GM23338 (cell line): Measurements from ENCODE around the gene AADACL3. TPM values are rescaled to one million over a fixed set of nuclear protein-coding genes. Genes with fewer than 3 reads are reported as not detected.

ENCODE experiments used
- ATAC-seq: fragments of 200-7000 bp; cut with Tn5 transposase; 3 replicates; pipeline ENCODE4 v1.9.1; 2020
- DNase-seq: peaks from one replicate; pipeline ENCODE4 v3.0.0-alpha.2; 2015; ENCODE audit warnings: low spot score
- H2AFZ ChIP-seq: fragments of 200-600 bp; sonication (generic); 2 replicates; pipeline ENCODE4 v1.8.0; 2016; ENCODE audit warnings: antibody characterized with exemption, mild to moderate bottlenecking, moderate library complexity
- H3F3A ChIP-seq: fragments of 200-600 bp; sonication (generic); replicated peaks from 2 replicates; pipeline ENCODE4 v1.8.0; 2017; ENCODE audit warnings: antibody characterized with exemption, mixed run types, low read depth
- H3K27ac ChIP-seq: fragments of 200-600 bp; sonication (generic); 2 replicates; pipeline ENCODE4 v1.6.1; 2016; ENCODE audit warnings: low read depth
- H3K27me3 ChIP-seq: fragments of 200-600 bp; sonication (generic); 2 replicates; pipeline ENCODE4 v1.8.0; 2016; ENCODE audit warnings: mild to moderate bottlenecking, mixed run types, moderate library complexity; ENCODE audit not compliant: insufficient read depth
- H3K36me3 ChIP-seq: fragments of 200-600 bp; sonication (generic); 2 replicates; pipeline ENCODE4 v1.8.0; 2016; ENCODE audit warnings: mild to moderate bottlenecking; ENCODE audit not compliant: insufficient read depth
- H3K4me1 ChIP-seq: fragments of 200-600 bp; sonication (generic); 2 replicates; pipeline ENCODE4 v1.8.0; 2016; ENCODE audit warnings: mild to moderate bottlenecking, moderate library complexity; ENCODE audit not compliant: insufficient read depth
- H3K4me2 ChIP-seq: fragments of 200-600 bp; sonication (generic); 2 replicates; pipeline ENCODE4 v1.7.1; 2017; ENCODE audit warnings: mixed run types
- H3K4me3 ChIP-seq: fragments of 200-600 bp; sonication (generic); 2 replicates; pipeline ENCODE4 v1.6.1; 2016; ENCODE audit warnings: mixed run types
- H3K79me2 ChIP-seq: fragments of 200-600 bp; sonication (generic); replicated peaks from 2 replicates; pipeline ENCODE4 v1.8.0; 2017; ENCODE audit warnings: mild to moderate bottlenecking; ENCODE audit not compliant: insufficient read depth
- H3K9me2 ChIP-seq: fragments of 200-600 bp; sonication (generic); 2 replicates; pipeline ENCODE4 v1.8.0; 2017; ENCODE audit not compliant: insufficient read depth
- H4K20me1 ChIP-seq: fragments of 200-600 bp; sonication (generic); replicated peaks from 2 replicates; pipeline ENCODE4 v1.8.0; 2017; ENCODE audit warnings: mild to moderate bottlenecking; ENCODE audit not compliant: insufficient read depth
- H3K27ac Mint-ChIP-seq: 2 replicates; pipeline ENCODE4 v1.8.0; 2020; ENCODE audit warnings: inconsistent platforms, mild to moderate bottlenecking, moderate library complexity, mixed read lengths
- H3K27me3 Mint-ChIP-seq: 3 replicates; pipeline ENCODE4 v1.8.0; 2022; ENCODE audit warnings: low read depth, mild to moderate bottlenecking, moderate library complexity, mixed read lengths, inconsistent platforms; ENCODE audit not compliant: insufficient read depth, poor library complexity
- H3K36me3 Mint-ChIP-seq: 3 replicates; pipeline ENCODE4 v1.8.0; 2021; ENCODE audit warnings: low read depth, mild to moderate bottlenecking, inconsistent platforms, moderate library complexity, mixed read lengths
- H3K4me1 Mint-ChIP-seq: 3 replicates; pipeline ENCODE4 v1.8.0; 2020; ENCODE audit warnings: mild to moderate bottlenecking, inconsistent platforms, mixed read lengths
- H3K4me3 Mint-ChIP-seq: 3 replicates; pipeline ENCODE4 v1.8.0; 2021; ENCODE audit warnings: moderate library complexity, mild to moderate bottlenecking, inconsistent platforms, mixed read lengths
- H3K9me3 Mint-ChIP-seq: 3 replicates; pipeline ENCODE4 v1.8.0; 2020; ENCODE audit warnings: moderate library complexity, mild to moderate bottlenecking, inconsistent platforms, mixed read lengths
- CREB1 ChIP-seq: fragments of 250-450 bp; sonication (Bioruptor Pico); IDR thresholded peaks from 2 replicates; pipeline ENCODE4 v1.5.0; 2020; ENCODE audit warnings: low read depth, mild to moderate bottlenecking, moderate library complexity
- CTCF ChIP-seq, 2 experiments: fragments of 200-600 bp in 1 of 2; sonication (generic) in 1 of 2; conservative IDR thresholded peaks; 2 replicates each; pipeline versions ENCODE4 v1.5.1 to v1.6.1; 2016 to 2017; ENCODE audit warnings: antibody characterized with exemption in 2 of 2, low read depth in 2 of 2, mild to moderate bottlenecking in 2 of 2, moderate library complexity in 1 of 2
- EZH2 ChIP-seq: fragments of 200-600 bp; sonication (generic); IDR thresholded peaks from one replicate; pipeline ENCODE4 v1.8.0; 2017; ENCODE audit warnings: antibody characterized with exemption, mild to moderate bottlenecking, low read depth; ENCODE audit not compliant: unreplicated experiment
- EZH2phosphoT487 ChIP-seq: fragments of 200-600 bp; sonication (generic); IDR thresholded peaks from one replicate; pipeline ENCODE4 v1.8.1; 2018; ENCODE audit warnings: antibody characterized with exemption; ENCODE audit not compliant: unreplicated experiment
- JUNB ChIP-seq: IDR thresholded peaks from one replicate; pipeline ENCODE4 v1.6.1; 2016; ENCODE audit warnings: antibody characterized with exemption; ENCODE audit not compliant: unreplicated experiment
- NANOG ChIP-seq: IDR thresholded peaks from 2 replicates; pipeline ENCODE4 v1.6.1; 2016; ENCODE audit warnings: antibody characterized with exemption, borderline replicate concordance
- POLR2AphosphoS5 ChIP-seq: IDR thresholded peaks from 2 replicates; pipeline ENCODE4 v1.6.1; 2016; ENCODE audit warnings: antibody characterized with exemption, low read depth
- STAT1 ChIP-seq: IDR thresholded peaks from one replicate; pipeline ENCODE4 v1.6.1; 2016; ENCODE audit warnings: antibody characterized with exemption; ENCODE audit not compliant: unreplicated experiment
- ZNF114 ChIP-seq: fragments of 250-450 bp; sonication (Bioruptor Pico); IDR thresholded peaks from 2 replicates; pipeline ENCODE4 v1.5.0; 2020; ENCODE audit warnings: mild to moderate bottlenecking, moderate library complexity
- ZNF331 ChIP-seq: fragments of 250-450 bp; sonication (Bioruptor Pico); IDR thresholded peaks from 2 replicates; pipeline ENCODE4 v1.5.0; 2020; ENCODE audit warnings: low read depth, mild to moderate bottlenecking, moderate library complexity
- ZNF462 ChIP-seq: fragments of 250-450 bp; sonication (Bioruptor Pico); IDR thresholded peaks from 2 replicates; pipeline ENCODE4 v1.5.0; 2020; ENCODE audit warnings: mild to moderate bottlenecking, moderate library complexity
- polyA plus RNA-seq: library from polyadenylated mRNA; unstranded; fragments of >200 nt; fragmentation: Nextera tagmentation; extraction: Ambion mirVana; gene quantifications from 2 replicates; pipeline ENCODE4 v1.2.1, GENCODE V29; 2016
- total RNA-seq: library from RNA; depleted of rRNA; stranded (reverse); fragments of >200 nt; shearing (Covaris generic); gene quantifications from 2 replicates; pipeline ENCODE4 v1.2.3, GENCODE V29; 2014

The AADACL3 gene
- total and polyA plus RNA-seq, 2 experiments from 2014 or later = 0.47 to 1.5 TPM

- H3K4me3 Mint-ChIP-seq = no peak overlapping the region
- peaks cover 37% of the 10 kb centered on the region for H3K9me3 Mint-ChIP-seq
- ATAC-seq (no peak), DNase-seq (no peak)
- H3K9me2 ChIP-seq = no peaks in the 10 kb centered on the region
- H3K27me3 ChIP-seq = no peaks in the 10 kb centered on the region
- H3K4me1 ChIP-seq = no peaks in the 10 kb centered on the region
- no peak overlapping the region for H3K4me3 ChIP-seq
- no peaks in the 10 kb centered on the region for H3K79me2 ChIP-seq
- H2AFZ ChIP-seq = no peak overlapping the region; the same call in 1 of the 2 replicates
- H3K36me3 ChIP-seq = no peaks in the 10 kb centered on the region
- peaks cover 10% of the 10 kb centered on the region for H3K27me3 Mint-ChIP-seq
- H3K4me1 Mint-ChIP-seq = no peaks in the 10 kb centered on the region
- H3K27ac ChIP-seq = no peak overlapping the region
- no peaks in the 10 kb centered on the region for H3F3A ChIP-seq
- no peak overlapping the region for H3K27ac Mint-ChIP-seq
- TF ChIP-seq NANOG (no peak), CTCF (conservative IDR thresholded peaks at IDR 0.05; ENCODE audit: low read depth in 2 of 2) (no peak), EZH2phosphoT487 (no peak), ZNF331 (CRISPR knock-in tag) (no peak), EZH2 (no peak)
- H4K20me1 ChIP-seq = no peaks in the 10 kb centered on the region
- H3K4me2 ChIP-seq = no peak overlapping the region
- no peaks in the 10 kb centered on the region for H3K36me3 Mint-ChIP-seq
Measured at GRCh38 chr1:12772520-12772919, 56.6 kb downstream of the AADACL3 start.

GRCh38 chr1:12773438-12773837, 57.5 kb downstream of the AADACL3 start, which contains the start of gene PRAMEF12:
PRAMEF12 (plus strand) TSS chr1:12773738; CDS start chr1:12774868, 1,130 bp downstream.
- Histone ChIP-seq H3K27ac (no peak within 1 kb of the TSS), H3F3A (no peaks in the 10 kb centered on the region), H3K4me3 (no peak within 1 kb of the TSS), H3K4me2 (no peak within 1 kb of the TSS), H4K20me1 (no peaks in the 10 kb centered on the region), H2AFZ (no peak within 1 kb of the TSS; the same call in 1 of the 2 replicates), H3K4me1 (no peaks in the 10 kb centered on the region), H3K79me2 (no peaks in the 10 kb centered on the region), H3K9me2 (no peaks in the 10 kb centered on the region), H3K36me3 (no peaks in the 10 kb centered on the region), H3K27me3 (no peaks in the 10 kb centered on the region)
- H3K4me3 Mint-ChIP-seq = no peak within 1 kb of the TSS
- peaks cover 10% of the 10 kb centered on the region for H3K27me3 Mint-ChIP-seq
- peaks cover 38% of the 10 kb centered on the region for H3K9me3 Mint-ChIP-seq
- H3K4me1 Mint-ChIP-seq = no peaks in the 10 kb centered on the region
- no peak within 1 kb of the TSS for H3K27ac Mint-ChIP-seq
- DNase-seq = no peak
- no peaks in the 10 kb centered on the region for H3K36me3 Mint-ChIP-seq
- no peak for ATAC-seq
- TF ChIP-seq CTCF (conservative IDR thresholded peaks at IDR 0.05; ENCODE audit: low read depth in 2 of 2) = no peak
- TF ChIP-seq JUNB = no peak
- TF ChIP-seq STAT1 = no peak
- TF ChIP-seq CREB1 (CRISPR knock-in tag) = no peak
- TF ChIP-seq ZNF114 (CRISPR knock-in tag) = no peak
- TF ChIP-seq POLR2AphosphoS5 = no peak
- no peak for TF ChIP-seq NANOG
- TF ChIP-seq EZH2phosphoT487 = no peak
- TF ChIP-seq ZNF462 (CRISPR knock-in tag) = no peak
- no peak for TF ChIP-seq EZH2
